ENCODE results near the gene ANKRD11. TPM values are rescaled to one million over a fixed set of nuclear protein-coding genes. Genes with fewer than 3 reads are reported as not detected.

ANKRD11 gene
- total RNA-seq, 1 experiment from 2014 or later, result 242 TPM

GRCh38 chr16:89280546-89281188 is 209.7 kb downstream of the ANKRD11 start:
- TF ChIP-seq CTCF (IDR thresholded peaks at IDR 0.05; ENCODE audit: unreplicated experiment), result no peak
- Mint-ChIP-seq H3K36me3 (ENCODE audit: insufficient read depth, unreplicated experiment) (peaks cover 27% of the 10 kb centered on the region), H3K4me3 (ENCODE audit: low read depth, unreplicated experiment) (no peak overlapping the region), H3K4me1 (ENCODE audit: low read depth, unreplicated experiment) (no peaks in the 10 kb centered on the region), H3K9me3 (ENCODE audit: low read depth, unreplicated experiment) (no peaks in the 10 kb centered on the region), H3K27ac (ENCODE audit: unreplicated experiment) (no peak overlapping the region), H3K27me3 (ENCODE audit: unreplicated experiment) (no peaks in the 10 kb centered on the region)
- DNase-seq, result no peak
- BruUV-seq (replicated peaks), result no TSS peak
- CTCF ChIA-PET, result no interaction called here
- intact Hi-C loops (cut with micrococcal nuclease; ENCODE audit: unreplicated experiment), result no loop called here

- H3K4me3 Mint-ChIP-seq (ENCODE audit: low read depth, unreplicated experiment), result no peak overlapping the region
- BruUV-seq (replicated peaks), result no TSS peak
- H3K36me3 Mint-ChIP-seq (ENCODE audit: insufficient read depth, unreplicated experiment), result peaks cover 35% of the 10 kb centered on the region
- CTCF ChIA-PET, result no interaction called here
- no peak for DNase-seq
- H3K4me1 Mint-ChIP-seq (ENCODE audit: low read depth, unreplicated experiment), result no peaks in the 10 kb centered on the region
- no peak overlapping the region for H3K27ac Mint-ChIP-seq (ENCODE audit: unreplicated experiment)
- intact Hi-C loops (cut with micrococcal nuclease; ENCODE audit: unreplicated experiment), result no loop called here
- TF ChIP-seq CTCF (IDR thresholded peaks at IDR 0.05; ENCODE audit: unreplicated experiment), result no peak
- H3K9me3 Mint-ChIP-seq (ENCODE audit: low read depth, unreplicated experiment), result no peaks in the 10 kb centered on the region
- H3K27me3 Mint-ChIP-seq (ENCODE audit: unreplicated experiment), result no peaks in the 10 kb centered on the region
Measured at GRCh38 chr16:89279666-89280481, 210.5 kb downstream of the ANKRD11 start.

GRCh38 chr16:89278441-89279240 is 211.7 kb downstream of the ANKRD11 start:
- intact Hi-C loops (cut with micrococcal nuclease; ENCODE audit: unreplicated experiment), result no loop called here
- H3K27me3 Mint-ChIP-seq (ENCODE audit: unreplicated experiment), result no peaks in the 10 kb centered on the region
- no peak for TF ChIP-seq CTCF (IDR thresholded peaks at IDR 0.05; ENCODE audit: unreplicated experiment)
- no peak for DNase-seq
- H3K4me3 Mint-ChIP-seq (ENCODE audit: low read depth, unreplicated experiment), result no peak overlapping the region
- peaks cover 47% of the 10 kb centered on the region for H3K36me3 Mint-ChIP-seq (ENCODE audit: insufficient read depth, unreplicated experiment)
- BruUV-seq (replicated peaks), result no TSS peak
- H3K27ac Mint-ChIP-seq (ENCODE audit: unreplicated experiment), result peak overlapping the region; percentile 32
- CTCF ChIA-PET, result no interaction called here
- H3K4me1 Mint-ChIP-seq (ENCODE audit: low read depth, unreplicated experiment), result no peaks in the 10 kb centered on the region
- no peaks in the 10 kb centered on the region for H3K9me3 Mint-ChIP-seq (ENCODE audit: low read depth, unreplicated experiment)

GRCh38 chr16:89277641-89278341 is 212.6 kb downstream of the ANKRD11 start:
- no peak for TF ChIP-seq CTCF (IDR thresholded peaks at IDR 0.05; ENCODE audit: unreplicated experiment)
- H3K27me3 Mint-ChIP-seq (ENCODE audit: unreplicated experiment), result no peaks in the 10 kb centered on the region
- peak overlapping the region; percentile 32 for H3K27ac Mint-ChIP-seq (ENCODE audit: unreplicated experiment)
- H3K4me3 Mint-ChIP-seq (ENCODE audit: low read depth, unreplicated experiment), result no peak overlapping the region
- no peaks in the 10 kb centered on the region for H3K9me3 Mint-ChIP-seq (ENCODE audit: low read depth, unreplicated experiment)
- no TSS peak for BruUV-seq (replicated peaks)
- DNase-seq, result no peak
- no peaks in the 10 kb centered on the region for H3K4me1 Mint-ChIP-seq (ENCODE audit: low read depth, unreplicated experiment)
- intact Hi-C loops (cut with micrococcal nuclease; ENCODE audit: unreplicated experiment), result no loop called here
- CTCF ChIA-PET, result no interaction called here
- peaks cover 56% of the 10 kb centered on the region for H3K36me3 Mint-ChIP-seq (ENCODE audit: insufficient read depth, unreplicated experiment)

All from Calu3 (cell line).